Vagina (tissue), 2 donors: ENCODE data around the gene CCDC201. TPM values are rescaled to one million over a fixed set of nuclear protein-coding genes. Genes with fewer than 3 reads are reported as not detected.

ENCODE experiments used
- DNase-seq, 2 donors: peaks; one replicate each; pipeline ENCODE4 v3.0.0-alpha.2; 2017; ENCODE audit errors: extremely low spot score in 2 of 2
- H3K27ac ChIP-seq: fragments of 200-600 bp; sonication (generic); one replicate; pipeline ENCODE4 v1.5.1; 2019
- H3K27me3 ChIP-seq: fragments of 200-600 bp; sonication (generic); one replicate; pipeline ENCODE4 v1.5.1; 2019
- H3K36me3 ChIP-seq, 2 donors: fragments of 200-600 bp; sonication (generic); one replicate each; pipeline ENCODE4 v1.5.1; 2017 to 2019
- H3K4me1 ChIP-seq: fragments of 200-600 bp; sonication (generic); one replicate; pipeline ENCODE4 v1.5.1; 2019
- H3K4me3 ChIP-seq, 2 donors: fragments of 200-600 bp; sonication (generic); 1 replicate in 1 of 2; 2 replicates in 1 of 2; pipeline ENCODE4 v1.5.1; 2016 to 2019
- H3K9me3 ChIP-seq: fragments of 200-600 bp; sonication (generic); one replicate; pipeline ENCODE4 v1.5.1; 2019
- POLR2A ChIP-seq, 2 donors: fragments of 450-650 bp; IDR thresholded peaks; one replicate each; pipeline ENCODE4 v1.6.1; 2017; ENCODE audit warnings: antibody characterized with exemption in 2 of 2, mild to moderate bottlenecking in 2 of 2, moderate library complexity in 2 of 2
- POLR2AphosphoS5 ChIP-seq, 2 donors: sonication (generic); formaldehyde crosslinking; IDR thresholded peaks; one replicate each; pipeline ENCODE4 v1.9.0; 2017; ENCODE audit warnings: antibody characterized with exemption in 2 of 2, mild to moderate bottlenecking in 2 of 2, low read depth in 1 of 2; ENCODE audit not compliant: insufficient read depth in 1 of 2
- intact Hi-C: fragments of 100-400 bp; cut with DNase I; formaldehyde crosslinking; loops from one replicate; pipeline ENCODE4 v1.15.1; 2023
- total RNA-seq: library from RNA; depleted of rRNA; stranded (reverse); fragments of >200 nt; gene quantifications from one replicate; pipeline ENCODE4 v1.2.3, GENCODE V29; 2016
- TF ChIP-seq, protein P1 (sequence below), 3 experiments: fragments of 450-650 bp in 2 of 3; fragments of 200-600 bp in 1 of 3; sonication (generic) in 1 of 3; IDR thresholded peaks; one replicate each; pipeline ENCODE4 v1.5.1; 2017 to 2019; ENCODE audit warnings: antibody characterized with exemption in 3 of 3, mild to moderate bottlenecking in 2 of 3, moderate library complexity in 2 of 3

The CCDC201 gene
- total RNA-seq, 1 donor from 2014 or later = not detected

DNA sequence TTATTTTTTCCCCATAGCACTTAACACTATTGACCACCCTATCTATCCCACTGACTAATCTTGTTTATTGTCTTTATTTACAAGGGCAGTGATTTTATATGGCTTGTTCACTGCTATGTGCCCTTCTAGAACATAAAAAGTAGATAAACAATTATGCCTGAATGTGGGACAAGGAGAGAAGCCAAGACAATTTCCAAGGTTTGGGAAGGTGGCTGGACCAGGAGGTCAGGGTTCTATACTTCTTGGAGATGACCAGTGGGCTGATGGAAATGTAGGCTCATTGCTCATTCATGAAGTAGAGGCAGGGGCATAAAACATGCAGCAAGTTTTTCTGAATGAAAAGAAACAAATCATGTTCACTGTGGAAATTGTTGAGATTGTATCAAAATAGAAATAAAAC, 36.7 kb upstream of the CCDC201 start:
- H3K4me1 ChIP-seq = no peaks in the 10 kb centered on the region
- no peak overlapping the region for H3K27ac ChIP-seq
- no peaks in the 10 kb centered on the region for H3K9me3 ChIP-seq
- TF ChIP-seq, protein P1, sequence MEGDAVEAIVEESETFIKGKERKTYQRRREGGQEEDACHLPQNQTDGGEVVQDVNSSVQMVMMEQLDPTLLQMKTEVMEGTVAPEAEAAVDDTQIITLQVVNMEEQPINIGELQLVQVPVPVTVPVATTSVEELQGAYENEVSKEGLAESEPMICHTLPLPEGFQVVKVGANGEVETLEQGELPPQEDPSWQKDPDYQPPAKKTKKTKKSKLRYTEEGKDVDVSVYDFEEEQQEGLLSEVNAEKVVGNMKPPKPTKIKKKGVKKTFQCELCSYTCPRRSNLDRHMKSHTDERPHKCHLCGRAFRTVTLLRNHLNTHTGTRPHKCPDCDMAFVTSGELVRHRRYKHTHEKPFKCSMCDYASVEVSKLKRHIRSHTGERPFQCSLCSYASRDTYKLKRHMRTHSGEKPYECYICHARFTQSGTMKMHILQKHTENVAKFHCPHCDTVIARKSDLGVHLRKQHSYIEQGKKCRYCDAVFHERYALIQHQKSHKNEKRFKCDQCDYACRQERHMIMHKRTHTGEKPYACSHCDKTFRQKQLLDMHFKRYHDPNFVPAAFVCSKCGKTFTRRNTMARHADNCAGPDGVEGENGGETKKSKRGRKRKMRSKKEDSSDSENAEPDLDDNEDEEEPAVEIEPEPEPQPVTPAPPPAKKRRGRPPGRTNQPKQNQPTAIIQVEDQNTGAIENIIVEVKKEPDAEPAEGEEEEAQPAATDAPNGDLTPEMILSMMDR (IDR thresholded peaks at IDR 0.05) = no peak
- TF ChIP-seq POLR2A (IDR thresholded peaks at IDR 0.05) (no peak), POLR2AphosphoS5 (IDR thresholded peaks at IDR 0.05; ENCODE audit: insufficient read depth in 1 of 2, low read depth in 1 of 2) (no peak)
- no peak for DNase-seq
- H3K36me3 ChIP-seq = peaks cover 0 to 19% of the 10 kb centered on the region in 2 donors
- intact Hi-C loops = no loop called here
- H3K27me3 ChIP-seq = no peaks in the 10 kb centered on the region
- H3K4me3 ChIP-seq = no peak overlapping the region

DNA sequence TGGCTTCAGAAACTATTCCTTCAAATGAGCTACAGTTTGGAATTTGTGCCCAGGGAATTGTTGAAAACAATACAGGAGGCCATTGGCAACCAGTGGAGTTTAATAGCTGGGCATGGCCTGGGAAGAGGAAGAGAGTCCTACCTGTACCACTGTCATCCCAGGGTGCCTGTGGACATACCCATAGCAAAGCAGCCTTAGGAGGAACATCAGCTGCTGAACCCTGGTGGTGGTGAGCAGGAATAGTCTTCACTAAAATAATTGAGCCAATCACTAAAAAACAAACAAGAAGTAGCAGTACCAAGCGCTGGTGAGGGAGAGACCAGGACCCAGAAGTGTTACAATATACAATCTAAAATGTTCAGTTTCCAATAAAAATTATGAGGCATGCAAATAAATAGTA, 29.9 kb upstream of the CCDC201 start:
- Histone ChIP-seq H3K4me3 (no peak overlapping the region), H3K27ac (no peak overlapping the region), H3K27me3 (no peaks in the 10 kb centered on the region), H3K4me1 (no peaks in the 10 kb centered on the region), H3K36me3 (no peaks in the 10 kb centered on the region), H3K9me3 (no peaks in the 10 kb centered on the region)
- DNase-seq = no peak
- intact Hi-C loops = no loop called here
- TF ChIP-seq POLR2AphosphoS5 (IDR thresholded peaks at IDR 0.05; ENCODE audit: insufficient read depth in 1 of 2, low read depth in 1 of 2) = no peak
- TF ChIP-seq, protein P1 (IDR thresholded peaks at IDR 0.05) = no peak
- TF ChIP-seq POLR2A (IDR thresholded peaks at IDR 0.05) = no peak

DNA sequence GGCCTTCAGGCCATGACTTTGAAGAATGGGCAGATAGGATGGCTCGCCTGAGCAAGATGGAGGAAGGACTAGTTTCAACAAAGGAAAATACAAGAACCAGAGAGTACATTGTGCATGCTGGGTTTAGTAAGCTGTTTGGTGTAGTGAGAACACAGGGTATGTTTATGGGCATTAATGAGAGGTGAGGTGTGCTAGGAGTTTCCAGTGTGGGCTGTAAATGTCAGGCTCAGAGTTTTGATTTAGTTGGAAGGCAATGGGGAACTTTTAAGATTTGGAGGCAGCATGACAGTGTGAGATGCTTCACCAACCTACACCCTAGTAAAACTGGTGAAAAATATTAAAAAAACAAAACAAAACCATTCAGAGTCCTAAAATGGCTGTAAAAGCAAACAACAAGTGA, 28.7 kb upstream of the CCDC201 start:
- Histone ChIP-seq H3K9me3 (no peaks in the 10 kb centered on the region), H3K27me3 (no peaks in the 10 kb centered on the region), H3K4me3 (no peak overlapping the region), H3K27ac (no peak overlapping the region), H3K36me3 (no peaks in the 10 kb centered on the region), H3K4me1 (no peaks in the 10 kb centered on the region)
- TF ChIP-seq, protein P1 (IDR thresholded peaks at IDR 0.05) = no peak
- no peak for TF ChIP-seq POLR2A (IDR thresholded peaks at IDR 0.05)
- TF ChIP-seq POLR2AphosphoS5 (IDR thresholded peaks at IDR 0.05; ENCODE audit: insufficient read depth in 1 of 2, low read depth in 1 of 2) = no peak
- intact Hi-C loops = no loop called here
- no peak for DNase-seq

DNA sequence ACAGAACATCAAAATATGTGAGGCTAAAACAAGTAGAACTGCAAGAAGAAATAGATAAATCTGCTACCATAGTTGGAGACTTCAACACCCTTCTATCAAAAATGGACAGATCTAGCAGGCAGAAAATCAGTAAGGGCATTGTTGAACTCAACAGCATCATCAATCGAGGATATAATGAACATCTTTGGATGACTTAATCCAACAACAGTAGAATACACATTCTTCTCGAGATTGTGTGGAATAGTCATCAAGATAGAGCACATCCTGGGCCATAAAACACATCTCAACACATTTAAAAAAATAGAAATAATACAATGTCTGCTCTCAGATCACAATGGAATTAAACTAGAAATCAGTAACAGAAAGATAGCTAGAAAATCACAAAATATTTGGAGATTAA, 25.3 kb upstream of the CCDC201 start:
- TF ChIP-seq, protein P1 (IDR thresholded peaks at IDR 0.05) = no peak
- TF ChIP-seq POLR2A (IDR thresholded peaks at IDR 0.05) = no peak
- TF ChIP-seq POLR2AphosphoS5 (IDR thresholded peaks at IDR 0.05; ENCODE audit: insufficient read depth in 1 of 2, low read depth in 1 of 2) = no peak
- Histone ChIP-seq H3K36me3 (no peaks in the 10 kb centered on the region), H3K4me3 (no peak overlapping the region), H3K9me3 (no peaks in the 10 kb centered on the region), H3K4me1 (no peaks in the 10 kb centered on the region), H3K27ac (no peak overlapping the region), H3K27me3 (no peaks in the 10 kb centered on the region)
- intact Hi-C loops = no loop called here
- no peak for DNase-seq

DNA sequence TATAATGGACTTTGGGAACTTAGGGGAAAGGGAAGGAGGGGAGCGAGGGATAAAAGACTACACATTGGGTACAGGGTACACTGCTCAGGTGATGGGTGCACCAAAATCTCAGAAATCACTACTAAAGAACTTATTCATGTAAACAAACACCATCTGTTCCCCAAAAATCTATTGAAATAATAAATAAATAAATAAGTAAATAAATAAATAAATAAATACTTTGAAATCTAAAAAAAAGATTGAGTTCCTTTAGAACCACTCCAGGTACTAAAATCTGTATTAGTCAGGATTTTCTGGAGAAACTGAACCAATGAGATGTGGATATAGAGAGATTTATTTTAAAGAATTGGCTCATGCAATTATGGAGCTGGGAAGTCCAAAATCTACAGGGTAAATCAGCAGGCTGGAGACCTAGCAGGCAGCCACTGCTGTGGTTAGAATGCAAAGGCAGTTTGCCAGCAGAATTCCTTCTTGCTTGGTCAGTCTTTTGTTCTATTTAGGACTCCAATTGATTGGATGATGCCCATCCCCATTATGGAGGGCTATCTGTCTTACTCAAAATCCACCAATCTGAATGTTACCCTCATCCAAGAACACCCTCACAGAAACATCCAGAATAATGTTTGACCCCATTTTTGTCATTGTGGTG, 24.3 kb upstream of the CCDC201 start:
- no peak for DNase-seq
- Histone ChIP-seq H3K36me3 (no peaks in the 10 kb centered on the region), H3K27ac (no peak overlapping the region), H3K9me3 (no peaks in the 10 kb centered on the region), H3K27me3 (no peaks in the 10 kb centered on the region), H3K4me3 (no peak overlapping the region), H3K4me1 (no peaks in the 10 kb centered on the region)
- TF ChIP-seq, protein P1 (IDR thresholded peaks at IDR 0.05) = no peak
- no peak for TF ChIP-seq POLR2A (IDR thresholded peaks at IDR 0.05)
- intact Hi-C loops = no loop called here
